22Rv1 (cell line): Measurements from ENCODE around the gene ARHGEF28.

Experiments
- ZFX ChIP-seq: fragments of 450-650 bp; IDR thresholded peaks from 2 replicates; pipeline ENCODE4 v1.6.1; 2017; ENCODE audit warnings: antibody characterized with exemption, borderline replicate concordance
- TF ChIP-seq, protein P1 (sequence below): fragments of 450-650 bp; IDR thresholded peaks from 2 replicates; pipeline ENCODE4 v1.5.1; 2017; ENCODE audit warnings: mild to moderate bottlenecking

DNA sequence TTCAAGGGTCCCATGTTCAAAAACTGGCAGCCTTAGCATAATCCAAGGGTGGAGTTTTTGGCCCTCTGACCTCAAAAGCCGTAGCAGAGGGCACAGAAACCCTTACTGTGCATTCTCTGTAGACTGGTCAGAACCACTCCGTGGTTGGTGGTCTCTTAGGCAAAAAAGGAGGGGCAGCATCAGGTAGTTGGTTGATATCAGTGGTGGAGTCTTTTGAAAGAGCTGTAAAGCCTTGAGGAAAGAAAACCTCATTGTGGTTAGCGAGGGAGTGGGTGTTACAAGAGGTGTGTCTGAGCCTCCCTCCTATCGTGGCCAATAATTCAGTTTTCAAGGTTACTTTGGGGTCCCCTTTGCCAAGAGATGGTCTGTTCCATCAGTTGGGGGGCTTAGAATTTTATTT, 40.9 kb downstream of the ARHGEF28 start:
- TF ChIP-seq, protein P1, sequence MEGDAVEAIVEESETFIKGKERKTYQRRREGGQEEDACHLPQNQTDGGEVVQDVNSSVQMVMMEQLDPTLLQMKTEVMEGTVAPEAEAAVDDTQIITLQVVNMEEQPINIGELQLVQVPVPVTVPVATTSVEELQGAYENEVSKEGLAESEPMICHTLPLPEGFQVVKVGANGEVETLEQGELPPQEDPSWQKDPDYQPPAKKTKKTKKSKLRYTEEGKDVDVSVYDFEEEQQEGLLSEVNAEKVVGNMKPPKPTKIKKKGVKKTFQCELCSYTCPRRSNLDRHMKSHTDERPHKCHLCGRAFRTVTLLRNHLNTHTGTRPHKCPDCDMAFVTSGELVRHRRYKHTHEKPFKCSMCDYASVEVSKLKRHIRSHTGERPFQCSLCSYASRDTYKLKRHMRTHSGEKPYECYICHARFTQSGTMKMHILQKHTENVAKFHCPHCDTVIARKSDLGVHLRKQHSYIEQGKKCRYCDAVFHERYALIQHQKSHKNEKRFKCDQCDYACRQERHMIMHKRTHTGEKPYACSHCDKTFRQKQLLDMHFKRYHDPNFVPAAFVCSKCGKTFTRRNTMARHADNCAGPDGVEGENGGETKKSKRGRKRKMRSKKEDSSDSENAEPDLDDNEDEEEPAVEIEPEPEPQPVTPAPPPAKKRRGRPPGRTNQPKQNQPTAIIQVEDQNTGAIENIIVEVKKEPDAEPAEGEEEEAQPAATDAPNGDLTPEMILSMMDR = no peak
- no peak for TF ChIP-seq ZFX
